ENCODE measurements around the gene FAM180B. TPM values are rescaled to one million over a fixed set of nuclear protein-coding genes. Genes with fewer than 3 reads are reported as not detected.

Gene FAM180B
- total RNA-seq, 1 donor, result not detected

DNA sequence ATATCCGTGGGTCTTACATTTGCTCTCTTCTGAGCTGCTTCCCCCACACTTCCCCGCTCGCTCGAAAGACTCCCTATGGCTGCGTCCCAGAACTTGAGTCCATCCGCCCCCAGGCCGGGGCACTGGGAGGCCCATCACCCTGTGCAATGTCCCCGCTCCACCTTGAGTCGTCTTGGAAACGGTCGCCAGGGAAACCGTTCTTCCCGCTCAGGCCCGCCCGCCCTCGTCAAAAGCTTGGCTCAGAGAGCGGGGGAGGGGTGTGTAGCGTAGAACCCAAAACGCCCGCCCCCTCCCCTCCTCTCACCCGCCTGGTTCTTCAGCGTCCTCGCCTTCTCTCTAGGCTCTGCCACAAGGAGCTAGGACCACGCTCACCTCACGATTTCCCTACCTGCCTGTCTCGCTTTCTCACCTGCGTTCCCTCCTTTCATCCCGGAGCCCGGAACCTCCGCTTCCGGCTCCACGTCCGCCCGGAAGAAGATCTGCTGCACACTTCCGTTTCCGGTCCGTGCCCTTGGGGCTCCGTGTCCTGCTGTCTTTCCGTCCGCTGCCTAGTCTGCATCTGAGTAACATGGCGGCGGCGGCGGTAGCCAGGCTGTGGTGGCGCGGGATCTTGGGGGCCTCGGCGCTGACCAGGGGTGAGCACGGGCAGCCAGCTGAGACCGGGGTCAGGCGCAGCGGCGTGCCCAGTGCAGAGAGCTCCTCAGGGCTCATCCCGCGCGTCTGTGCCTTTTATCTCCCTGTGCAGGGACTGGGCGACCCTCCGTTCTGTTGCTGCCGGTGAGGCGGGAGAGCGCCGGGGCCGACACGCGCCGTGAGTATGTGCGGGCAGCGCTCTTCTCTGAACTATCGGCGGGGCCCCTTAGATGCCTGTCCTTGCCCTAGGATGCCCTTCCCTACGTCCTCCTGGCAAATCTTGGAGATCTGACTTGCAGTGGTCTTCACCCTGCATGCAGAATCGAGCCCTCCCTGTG lies 7.7 kb upstream of the FAM180B start, which contains the start of the genes KBTBD4 and NDUFS3:
Gene KBTBD4 (minus strand): TSS at position 447 of the 971 bp plus-strand sequence. CDS start 19 bp downstream, at position 428.
Gene NDUFS3 (plus strand): TSS at position 551 of the 971 bp plus-strand sequence. CDS start 18 bp downstream, at position 569.
- TF ChIP-seq, protein P1, sequence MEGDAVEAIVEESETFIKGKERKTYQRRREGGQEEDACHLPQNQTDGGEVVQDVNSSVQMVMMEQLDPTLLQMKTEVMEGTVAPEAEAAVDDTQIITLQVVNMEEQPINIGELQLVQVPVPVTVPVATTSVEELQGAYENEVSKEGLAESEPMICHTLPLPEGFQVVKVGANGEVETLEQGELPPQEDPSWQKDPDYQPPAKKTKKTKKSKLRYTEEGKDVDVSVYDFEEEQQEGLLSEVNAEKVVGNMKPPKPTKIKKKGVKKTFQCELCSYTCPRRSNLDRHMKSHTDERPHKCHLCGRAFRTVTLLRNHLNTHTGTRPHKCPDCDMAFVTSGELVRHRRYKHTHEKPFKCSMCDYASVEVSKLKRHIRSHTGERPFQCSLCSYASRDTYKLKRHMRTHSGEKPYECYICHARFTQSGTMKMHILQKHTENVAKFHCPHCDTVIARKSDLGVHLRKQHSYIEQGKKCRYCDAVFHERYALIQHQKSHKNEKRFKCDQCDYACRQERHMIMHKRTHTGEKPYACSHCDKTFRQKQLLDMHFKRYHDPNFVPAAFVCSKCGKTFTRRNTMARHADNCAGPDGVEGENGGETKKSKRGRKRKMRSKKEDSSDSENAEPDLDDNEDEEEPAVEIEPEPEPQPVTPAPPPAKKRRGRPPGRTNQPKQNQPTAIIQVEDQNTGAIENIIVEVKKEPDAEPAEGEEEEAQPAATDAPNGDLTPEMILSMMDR (IDR thresholded peaks at IDR 0.05; ENCODE audit: insufficient read depth, low read depth, low read length), result no peak

DNA sequence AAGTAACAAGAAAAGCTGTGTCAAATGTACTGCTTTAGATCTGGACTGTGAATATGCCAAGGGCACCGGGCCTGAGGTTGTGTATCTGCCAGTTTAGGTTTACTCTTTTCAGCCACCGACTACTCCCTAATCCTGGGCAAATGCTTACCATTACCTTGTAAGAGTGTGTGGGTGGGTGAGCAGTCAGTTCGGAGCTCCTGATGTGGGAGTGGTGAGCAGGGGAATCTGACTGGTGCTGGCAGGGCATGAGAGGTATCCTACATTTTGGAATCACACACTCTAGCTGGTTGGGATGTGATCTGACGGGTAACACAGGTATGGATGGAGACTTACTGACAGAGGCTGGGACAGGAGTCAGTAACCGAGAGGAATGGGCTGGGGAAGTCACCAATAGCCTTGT lies 2.6 kb upstream of the FAM180B start:
- DNase-seq (ENCODE audit: low read depth), result no peak
- H3K4me3 ChIP-seq (ENCODE audit: low read depth, low read length), result no peak overlapping the region
- TF ChIP-seq, protein P1 (IDR thresholded peaks at IDR 0.05; ENCODE audit: insufficient read depth, low read depth, low read length), result no peak

More for the DNA sequence above, 7.7 kb upstream of the FAM180B start, which contains the start of the genes KBTBD4 and NDUFS3:
- peak; percentile 92 for DNase-seq (ENCODE audit: low read depth)
- peak within 1 kb of the TSS; percentile 96 for H3K4me3 ChIP-seq (ENCODE audit: low read depth, low read length)

DNA sequence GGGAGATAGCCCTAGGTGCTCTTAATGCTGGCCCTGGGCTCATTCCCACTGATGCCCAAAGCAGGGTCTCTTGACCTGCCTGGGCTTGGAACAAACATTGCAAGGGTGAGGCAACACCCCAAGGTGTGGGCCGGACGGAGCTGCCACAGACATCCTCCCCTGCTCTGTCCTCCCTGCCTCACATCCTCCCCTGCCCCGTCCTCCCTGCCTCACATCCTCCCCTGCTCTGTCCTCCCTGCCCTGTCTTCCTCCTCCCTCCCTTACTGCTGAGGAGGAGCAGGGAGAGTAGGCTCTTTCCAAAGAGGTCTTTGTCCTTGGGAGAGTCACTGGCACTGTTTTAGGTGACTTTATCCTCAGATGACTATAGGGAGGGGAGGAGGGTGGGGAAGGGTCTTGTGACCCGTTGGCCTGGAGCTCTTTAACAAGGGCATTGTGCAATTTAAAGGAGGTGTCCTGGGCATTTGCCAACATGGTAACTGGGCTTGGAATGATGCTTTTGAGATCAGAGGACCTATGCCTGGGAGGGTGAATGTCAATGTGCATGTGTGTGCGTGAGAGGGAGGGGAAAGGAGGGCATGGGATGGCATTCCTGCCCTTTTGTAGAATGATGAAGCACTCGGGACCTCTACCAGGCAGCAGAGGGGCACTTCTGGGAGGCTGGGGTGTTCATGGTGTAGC lies 700 bp downstream of the FAM180B start:
- TF ChIP-seq, protein P1 (IDR thresholded peaks at IDR 0.05; ENCODE audit: insufficient read depth, low read depth, low read length), result no peak
- no peak for DNase-seq (ENCODE audit: low read depth)
- H3K4me3 ChIP-seq (ENCODE audit: low read depth, low read length), result no peak overlapping the region

DNA sequence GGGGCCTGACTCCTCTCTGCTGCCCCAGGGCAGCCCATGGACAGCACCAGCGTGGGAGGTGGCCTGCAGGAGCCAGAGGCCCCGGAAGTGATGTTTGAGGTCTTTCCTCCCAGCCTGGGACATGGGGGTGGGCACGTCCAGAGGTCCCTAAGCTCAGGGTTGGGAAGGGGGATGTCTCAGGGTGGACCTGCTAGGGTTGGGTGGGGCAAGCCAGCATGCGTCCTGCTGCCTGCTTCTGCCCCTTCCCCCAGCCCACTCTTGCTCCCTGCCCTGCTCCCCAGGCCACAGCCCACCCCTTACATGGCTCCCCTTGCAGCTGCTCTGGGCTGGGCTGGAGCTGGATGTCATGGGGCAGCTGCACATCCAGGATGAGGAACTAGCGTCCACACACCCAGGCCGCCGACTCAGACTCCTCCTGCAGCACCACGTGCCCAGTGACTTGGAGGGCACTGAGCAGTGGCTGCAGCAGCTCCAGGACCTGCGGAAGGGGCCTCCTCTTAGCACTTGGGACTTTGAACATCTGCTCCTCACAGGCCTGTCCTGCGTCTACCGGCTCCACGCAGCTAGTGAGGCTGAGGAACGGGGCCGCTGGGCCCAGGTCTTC lies 1.3 kb downstream of the FAM180B start:
- H3K4me3 ChIP-seq (ENCODE audit: low read depth, low read length), result no peak overlapping the region
- TF ChIP-seq, protein P1 (IDR thresholded peaks at IDR 0.05; ENCODE audit: insufficient read depth, low read depth, low read length), result no peak
- no peak for DNase-seq (ENCODE audit: low read depth)

DNA sequence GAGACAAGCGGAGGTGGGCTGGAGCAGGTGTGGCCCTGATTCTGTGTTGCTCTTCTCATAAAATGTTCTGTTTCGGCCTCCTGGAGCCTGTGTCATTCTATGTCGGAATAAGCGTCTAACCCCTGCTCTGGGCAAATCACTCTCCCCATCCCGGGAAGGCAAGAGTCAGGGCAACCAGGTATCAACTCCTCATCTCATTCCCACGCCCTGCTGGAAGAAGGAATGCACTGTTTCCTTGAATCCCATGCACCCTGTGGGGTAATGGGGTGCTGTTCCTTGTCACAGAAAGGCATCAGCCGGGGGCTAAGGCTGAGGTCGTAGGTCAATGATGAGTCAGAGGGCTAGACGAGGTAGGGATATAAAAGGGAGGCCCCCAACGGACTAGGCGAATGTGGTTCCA lies 2.6 kb downstream of the FAM180B start:
- no peak for DNase-seq (ENCODE audit: low read depth)
- TF ChIP-seq, protein P1 (IDR thresholded peaks at IDR 0.05; ENCODE audit: insufficient read depth, low read depth, low read length), result no peak
- H3K4me3 ChIP-seq (ENCODE audit: low read depth, low read length), result no peak overlapping the region

DNA sequence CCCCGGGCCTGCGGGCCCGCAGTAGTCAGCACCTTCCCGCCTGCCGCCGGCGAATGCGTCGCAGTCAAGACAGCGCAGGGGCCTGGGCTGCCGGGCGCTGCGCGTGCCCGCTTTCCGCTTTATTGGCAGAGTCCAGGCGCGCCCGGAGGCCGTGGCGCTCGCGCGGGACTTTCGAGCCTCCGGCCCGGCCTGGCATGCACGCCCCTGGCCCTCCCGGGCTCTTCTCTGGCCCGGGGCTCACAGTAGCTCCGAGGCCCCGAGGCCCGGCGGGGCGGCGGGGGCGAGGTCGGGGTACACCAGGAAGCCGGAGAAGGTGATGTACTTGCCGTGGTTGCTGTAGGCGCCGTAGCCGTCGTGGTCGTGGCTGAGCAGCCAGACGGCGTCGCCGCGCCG lies 3.1 kb downstream of the FAM180B start:
- H3K4me3 ChIP-seq (ENCODE audit: low read depth, low read length), result peak overlapping the region; percentile 49
- DNase-seq (ENCODE audit: low read depth), result no peak
- TF ChIP-seq, protein P1 (IDR thresholded peaks at IDR 0.05; ENCODE audit: insufficient read depth, low read depth, low read length), result no peak

Measured in fibroblast of villous mesenchyme (primary cell).